HFFc6 (cell line): ENCODE measurements around the gene NLRP9. TPM values are rescaled to one million over a fixed set of nuclear protein-coding genes. Genes with fewer than 3 reads are reported as not detected.

Experiments used
- DNase-seq: peaks from one replicate; pipeline ENCODE4 v3.0.0-alpha.2; 2018
- H3K27ac Mint-ChIP-seq: 2 replicates; pipeline ENCODE4 v1.8.0; 2020; ENCODE audit warnings: mild to moderate bottlenecking, mixed read lengths
- H3K27me3 Mint-ChIP-seq: 2 replicates; pipeline ENCODE4 v1.8.0; 2021; ENCODE audit warnings: mild to moderate bottlenecking, moderate library complexity, mixed read lengths; ENCODE audit not compliant: insufficient read depth
- H3K36me3 Mint-ChIP-seq: 2 replicates; pipeline ENCODE4 v1.8.0; 2021; ENCODE audit warnings: low read depth, mixed read lengths
- H3K4me1 Mint-ChIP-seq: 2 replicates; pipeline ENCODE4 v1.8.0; 2020; ENCODE audit warnings: low read depth, mixed read lengths
- H3K4me3 Mint-ChIP-seq: 2 replicates; pipeline ENCODE4 v1.8.0; 2020; ENCODE audit warnings: mild to moderate bottlenecking, moderate library complexity, mixed read lengths
- H3K9me3 Mint-ChIP-seq: 2 replicates; pipeline ENCODE4 v1.8.0; 2020; ENCODE audit warnings: mild to moderate bottlenecking, mixed read lengths
- CTCF ChIP-seq: fragments of 200-600 bp; sonication (generic); IDR thresholded peaks from 2 replicates; pipeline ENCODE4 v1.5.0; 2021; ENCODE audit warnings: antibody characterized with exemption, mild to moderate bottlenecking
- total RNA-seq, 6 experiments: library from RNA; stranded (reverse); fragmentation: NEBNext Ultra II Directional; extraction: Animal tissue kit (Norgen Biotek cat#: 25700); gene quantifications; 2 replicates in 1 of 6; 3 replicates in 5 of 6; pipeline ENCODE4 v1.2.3, GENCODE V29; 2021

NLRP9 gene
- total RNA-seq, 6 experiments from 2014 or later: not detected

- DNase-seq: no peak
- no peak for TF ChIP-seq CTCF
- H3K36me3 Mint-ChIP-seq: no peaks in the 10 kb centered on the region
- no peaks in the 10 kb centered on the region for H3K9me3 Mint-ChIP-seq
- peaks cover 3% of the 10 kb centered on the region for H3K27me3 Mint-ChIP-seq
- no peak overlapping the region for H3K4me3 Mint-ChIP-seq
- no peak overlapping the region for H3K27ac Mint-ChIP-seq
- peaks cover 8% of the 10 kb centered on the region; the same call in 1 of the 2 replicates for H3K4me1 Mint-ChIP-seq
Observed at GRCh38 chr19:55684946-55685681, 53.1 kb downstream of the NLRP9 start.

GRCh38 chr19:55683449-55684261 lies 54.5 kb downstream of the NLRP9 start:
- no peak for DNase-seq
- no peak overlapping the region for H3K27ac Mint-ChIP-seq
- peaks cover 13% of the 10 kb centered on the region for H3K36me3 Mint-ChIP-seq
- H3K4me1 Mint-ChIP-seq: peaks cover 23% of the 10 kb centered on the region
- H3K27me3 Mint-ChIP-seq: peaks cover 5% of the 10 kb centered on the region
- no peak for TF ChIP-seq CTCF
- no peaks in the 10 kb centered on the region for H3K9me3 Mint-ChIP-seq
- no peak overlapping the region for H3K4me3 Mint-ChIP-seq

GRCh38 chr19:55681131-55682092 lies 56.8 kb downstream of the NLRP9 start:
- no peak overlapping the region for H3K4me3 Mint-ChIP-seq
- H3K27me3 Mint-ChIP-seq: peaks cover 4% of the 10 kb centered on the region
- H3K27ac Mint-ChIP-seq: no peak overlapping the region
- no peak for TF ChIP-seq CTCF
- peak; percentile 28 for DNase-seq
- peaks cover 25% of the 10 kb centered on the region for H3K36me3 Mint-ChIP-seq
- peaks cover 43% of the 10 kb centered on the region for H3K4me1 Mint-ChIP-seq
- H3K9me3 Mint-ChIP-seq: no peaks in the 10 kb centered on the region

- peaks cover 5% of the 10 kb centered on the region; the same call in 1 of the 2 replicates for H3K27me3 Mint-ChIP-seq
- peaks cover 47% of the 10 kb centered on the region for H3K4me1 Mint-ChIP-seq
- H3K27ac Mint-ChIP-seq: no peak overlapping the region
- TF ChIP-seq CTCF: no peak
- H3K36me3 Mint-ChIP-seq: peaks cover 29% of the 10 kb centered on the region
- no peak for DNase-seq
- H3K9me3 Mint-ChIP-seq: no peaks in the 10 kb centered on the region
- H3K4me3 Mint-ChIP-seq: no peak overlapping the region
Observed at GRCh38 chr19:55680339-55681130, 57.7 kb downstream of the NLRP9 start.
